GM12892 (cell line): Measurements from ENCODE around the gene ADORA2B.

ENCODE experiments used
- POLR2A ChIP-seq: IDR thresholded peaks from 2 replicates; pipeline ENCODE4 v1.6.1; 2011; ENCODE audit warnings: low read depth, low read length, control low read depth
- POLR2AphosphoS5 ChIP-seq: IDR thresholded peaks from 2 replicates; pipeline ENCODE4 v1.6.1; 2011; ENCODE audit warnings: low read depth, low read length, control low read depth

DNA sequence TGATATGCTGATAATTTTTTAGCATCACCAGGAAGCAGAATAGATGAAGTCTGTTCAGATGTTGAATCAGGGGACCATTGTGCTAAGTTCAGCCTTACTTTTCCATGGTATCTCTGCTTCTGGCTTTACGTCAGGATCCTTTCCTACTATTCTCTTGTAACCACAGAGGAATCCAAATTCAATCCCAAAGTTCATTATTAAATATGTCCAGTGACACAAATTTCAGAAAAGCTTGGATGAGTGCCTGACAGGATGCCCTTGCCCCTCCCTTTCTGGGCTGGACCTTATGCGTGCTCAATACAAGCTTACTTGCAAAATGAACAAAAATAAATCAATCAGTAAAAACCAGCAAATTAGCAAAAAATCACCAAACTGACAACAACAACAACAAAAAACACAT, 37.6 kb upstream of the ADORA2B start:
- no peak for TF ChIP-seq POLR2AphosphoS5
- TF ChIP-seq POLR2A = no peak
